ENCODE data around the gene HCRTR1. TPM values are rescaled to one million over a fixed set of nuclear protein-coding genes. Genes with fewer than 3 reads are reported as not detected.

The HCRTR1 gene
- total RNA-seq, 1 donor from 2014 or later, result 0.73 TPM

DNA sequence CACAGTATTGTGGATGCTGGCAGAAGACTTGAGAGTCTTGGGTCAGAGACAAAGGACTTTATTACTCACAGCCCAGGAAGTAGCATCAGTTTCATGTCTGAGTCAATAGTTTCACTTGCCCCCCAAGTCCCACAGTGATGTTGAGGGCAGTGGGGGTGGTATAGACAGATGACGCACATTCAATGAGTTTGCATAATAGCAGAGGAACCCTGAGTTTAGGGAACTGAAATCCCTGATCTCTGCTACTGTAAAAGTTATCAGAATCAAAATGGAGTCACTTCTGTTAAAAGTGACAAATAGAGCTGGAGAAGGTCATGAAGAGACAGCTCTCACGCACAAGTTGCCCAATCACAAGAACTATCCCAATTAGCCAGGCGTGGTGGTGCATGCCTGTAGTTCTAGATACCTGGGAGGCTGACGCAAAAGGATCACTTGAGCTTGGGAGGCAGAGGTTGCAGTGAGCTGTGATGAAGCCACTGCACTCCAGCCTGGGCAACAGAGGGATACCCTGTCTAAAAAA is 11.5 kb upstream of the HCRTR1 start:
- Mint-ChIP-seq H3K36me3 (ENCODE audit: unreplicated experiment) (no peaks in the 10 kb centered on the region), H3K4me3 (ENCODE audit: unreplicated experiment) (no peak overlapping the region), H3K4me1 (ENCODE audit: unreplicated experiment) (no peaks in the 10 kb centered on the region), H3K27me3 (ENCODE audit: unreplicated experiment) (peaks cover 31% of the 10 kb centered on the region), H3K9me3 (ENCODE audit: unreplicated experiment) (no peaks in the 10 kb centered on the region), H3K27ac (ENCODE audit: unreplicated experiment) (no peak overlapping the region)
- DNase-seq (ENCODE audit: extremely low spot score, unreplicated experiment), result no peak
- TF ChIP-seq, protein P1, sequence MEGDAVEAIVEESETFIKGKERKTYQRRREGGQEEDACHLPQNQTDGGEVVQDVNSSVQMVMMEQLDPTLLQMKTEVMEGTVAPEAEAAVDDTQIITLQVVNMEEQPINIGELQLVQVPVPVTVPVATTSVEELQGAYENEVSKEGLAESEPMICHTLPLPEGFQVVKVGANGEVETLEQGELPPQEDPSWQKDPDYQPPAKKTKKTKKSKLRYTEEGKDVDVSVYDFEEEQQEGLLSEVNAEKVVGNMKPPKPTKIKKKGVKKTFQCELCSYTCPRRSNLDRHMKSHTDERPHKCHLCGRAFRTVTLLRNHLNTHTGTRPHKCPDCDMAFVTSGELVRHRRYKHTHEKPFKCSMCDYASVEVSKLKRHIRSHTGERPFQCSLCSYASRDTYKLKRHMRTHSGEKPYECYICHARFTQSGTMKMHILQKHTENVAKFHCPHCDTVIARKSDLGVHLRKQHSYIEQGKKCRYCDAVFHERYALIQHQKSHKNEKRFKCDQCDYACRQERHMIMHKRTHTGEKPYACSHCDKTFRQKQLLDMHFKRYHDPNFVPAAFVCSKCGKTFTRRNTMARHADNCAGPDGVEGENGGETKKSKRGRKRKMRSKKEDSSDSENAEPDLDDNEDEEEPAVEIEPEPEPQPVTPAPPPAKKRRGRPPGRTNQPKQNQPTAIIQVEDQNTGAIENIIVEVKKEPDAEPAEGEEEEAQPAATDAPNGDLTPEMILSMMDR (IDR thresholded peaks at IDR 0.05), result no peak

GRCh38 chr1:31607360-31607759 is 10.1 kb upstream of the HCRTR1 start:
- Mint-ChIP-seq H3K36me3 (ENCODE audit: unreplicated experiment) (peaks cover 3% of the 10 kb centered on the region), H3K4me3 (ENCODE audit: unreplicated experiment) (no peak overlapping the region), H3K4me1 (ENCODE audit: unreplicated experiment) (no peaks in the 10 kb centered on the region), H3K9me3 (ENCODE audit: unreplicated experiment) (peaks cover 4% of the 10 kb centered on the region), H3K27me3 (ENCODE audit: unreplicated experiment) (peaks cover 23% of the 10 kb centered on the region), H3K27ac (ENCODE audit: unreplicated experiment) (no peak overlapping the region)
- TF ChIP-seq, protein P1 (IDR thresholded peaks at IDR 0.05), result no peak
- no peak for DNase-seq (ENCODE audit: extremely low spot score, unreplicated experiment)

DNA sequence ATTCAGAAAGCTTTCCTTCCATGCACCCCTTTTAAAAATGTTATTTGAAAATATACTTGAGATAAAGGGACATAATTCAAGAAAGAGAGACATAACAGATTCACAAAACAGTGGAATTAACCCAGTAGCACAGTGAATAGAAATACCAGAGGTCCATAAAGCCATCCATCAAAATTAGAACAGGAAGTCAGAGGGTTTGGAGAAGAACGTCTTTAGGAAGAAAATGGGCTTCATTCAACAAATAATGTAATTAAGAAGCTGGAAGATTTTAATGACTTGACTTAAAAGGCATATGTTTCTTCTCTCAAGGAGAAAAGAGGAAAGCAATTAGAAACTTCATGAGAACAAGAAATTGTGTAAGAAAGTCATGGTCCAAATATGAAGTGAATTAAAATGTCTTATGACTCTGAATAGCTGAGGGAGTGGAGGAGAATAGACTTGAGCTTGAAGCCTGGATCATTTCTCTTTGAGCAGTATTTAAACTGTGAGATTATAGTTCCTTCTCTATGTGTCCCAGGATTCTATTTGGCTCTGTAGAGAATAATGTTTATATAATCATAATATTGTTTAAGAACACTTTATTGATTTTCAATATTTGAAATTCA is 7.9 kb upstream of the HCRTR1 start:
- Mint-ChIP-seq H3K4me1 (ENCODE audit: unreplicated experiment) (peaks cover 4% of the 10 kb centered on the region), H3K27ac (ENCODE audit: unreplicated experiment) (no peak overlapping the region), H3K4me3 (ENCODE audit: unreplicated experiment) (no peak overlapping the region), H3K36me3 (ENCODE audit: unreplicated experiment) (peaks cover 3% of the 10 kb centered on the region), H3K9me3 (ENCODE audit: unreplicated experiment) (peaks cover 4% of the 10 kb centered on the region), H3K27me3 (ENCODE audit: unreplicated experiment) (peaks cover 23% of the 10 kb centered on the region)
- TF ChIP-seq, protein P1 (IDR thresholded peaks at IDR 0.05), result no peak
- no peak for DNase-seq (ENCODE audit: extremely low spot score, unreplicated experiment)

- Mint-ChIP-seq H3K27me3 (ENCODE audit: unreplicated experiment) (peaks cover 24% of the 10 kb centered on the region), H3K36me3 (ENCODE audit: unreplicated experiment) (peaks cover 3% of the 10 kb centered on the region), H3K4me3 (ENCODE audit: unreplicated experiment) (no peak overlapping the region), H3K9me3 (ENCODE audit: unreplicated experiment) (peaks cover 4% of the 10 kb centered on the region), H3K4me1 (ENCODE audit: unreplicated experiment) (peaks cover 16% of the 10 kb centered on the region), H3K27ac (ENCODE audit: unreplicated experiment) (no peak overlapping the region)
- no peak for DNase-seq (ENCODE audit: extremely low spot score, unreplicated experiment)
- TF ChIP-seq, protein P1 (IDR thresholded peaks at IDR 0.05), result no peak
Measured at GRCh38 chr1:31614414-31615005, 3.0 kb upstream of the HCRTR1 start.

DNA sequence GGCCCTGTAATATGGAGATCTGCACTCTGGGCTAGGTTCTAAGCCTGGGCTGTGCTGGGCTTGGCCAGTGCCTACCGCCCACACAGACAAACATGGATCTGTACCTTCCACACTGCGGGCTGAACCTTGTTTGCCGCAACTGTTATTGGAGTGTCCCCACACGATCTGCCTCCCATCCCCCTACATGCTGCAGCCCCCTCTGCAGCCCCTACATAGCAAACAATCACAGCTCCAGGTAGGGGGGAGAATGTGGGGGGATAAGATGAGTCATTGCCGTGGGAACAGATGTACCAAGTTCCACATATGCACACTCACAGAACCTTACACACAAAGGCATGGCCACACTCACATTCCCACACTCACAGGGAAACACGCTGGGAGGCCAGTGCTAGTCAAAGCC is 2.1 kb upstream of the HCRTR1 start:
- peaks cover 16% of the 10 kb centered on the region for H3K4me1 Mint-ChIP-seq (ENCODE audit: unreplicated experiment)
- H3K27ac Mint-ChIP-seq (ENCODE audit: unreplicated experiment), result no peak overlapping the region
- no peak for DNase-seq (ENCODE audit: extremely low spot score, unreplicated experiment)
- peaks cover 4% of the 10 kb centered on the region for H3K9me3 Mint-ChIP-seq (ENCODE audit: unreplicated experiment)
- peaks cover 22% of the 10 kb centered on the region for H3K27me3 Mint-ChIP-seq (ENCODE audit: unreplicated experiment)
- H3K4me3 Mint-ChIP-seq (ENCODE audit: unreplicated experiment), result no peak overlapping the region
- H3K36me3 Mint-ChIP-seq (ENCODE audit: unreplicated experiment), result peaks cover 3% of the 10 kb centered on the region
- TF ChIP-seq, protein P1 (IDR thresholded peaks at IDR 0.05), result no peak
